Dendritic cell treated with granulocyte-macrophage colony-stimulating factor and Interleukin-4, amounts not matched to agents 40 ng/mL and 50 ng/mL, for 4 days (primary cell): ENCODE measurements around the gene INSIG2.

Experiments used
- H3K27ac Mint-ChIP-seq: one replicate; pipeline ENCODE4 v1.8.0; 2022; ENCODE audit warnings: mild to moderate bottlenecking, mixed read lengths
- H3K27me3 Mint-ChIP-seq: one replicate; pipeline ENCODE4 v1.8.0; 2022; ENCODE audit warnings: mild to moderate bottlenecking, mixed read lengths
- H3K36me3 Mint-ChIP-seq: one replicate; pipeline ENCODE4 v1.8.0; 2022; ENCODE audit warnings: low read depth, mixed read lengths
- H3K4me1 Mint-ChIP-seq: one replicate; pipeline ENCODE4 v1.8.0; 2022; ENCODE audit warnings: low read depth, mixed read lengths
- H3K4me3 Mint-ChIP-seq: one replicate; pipeline ENCODE4 v1.8.0; 2022; ENCODE audit warnings: mild to moderate bottlenecking, moderate library complexity, mixed read lengths
- H3K9me3 Mint-ChIP-seq: one replicate; pipeline ENCODE4 v1.8.0; 2022; ENCODE audit warnings: mixed read lengths
- intact Hi-C: fragments of 100-400 bp; cut with micrococcal nuclease; formaldehyde crosslinking; loops from one replicate; pipeline ENCODE4 v1.15.0; 2022

INSIG2 gene

GRCh38 chr2:118052474-118052873, 35.8 kb upstream of the INSIG2 start:
- intact Hi-C loops: no loop called here
- Mint-ChIP-seq H3K4me1 (peaks cover 43% of the 10 kb centered on the region), H3K27me3 (no peaks in the 10 kb centered on the region), H3K36me3 (no peaks in the 10 kb centered on the region), H3K27ac (no peak overlapping the region), H3K4me3 (no peak overlapping the region), H3K9me3 (no peaks in the 10 kb centered on the region)

GRCh38 chr2:118053681-118054080, 34.6 kb upstream of the INSIG2 start:
- intact Hi-C loops: no loop called here
- no peaks in the 10 kb centered on the region for H3K27me3 Mint-ChIP-seq

GRCh38 chr2:118054213-118055008, 33.9 kb upstream of the INSIG2 start:
- intact Hi-C loops: loop anchor here (5.0 kb wide), 1 partner anchor 37 kb away; no protein-coding TSS in a partner anchor
- no peaks in the 10 kb centered on the region for H3K27me3 Mint-ChIP-seq
- H3K9me3 Mint-ChIP-seq: no peaks in the 10 kb centered on the region
- H3K4me1 Mint-ChIP-seq: peaks cover 54% of the 10 kb centered on the region
- H3K4me3 Mint-ChIP-seq: no peak overlapping the region
- H3K27ac Mint-ChIP-seq: peak overlapping the region; percentile 94
- no peaks in the 10 kb centered on the region for H3K36me3 Mint-ChIP-seq

More at GRCh38 chr2:118053681-118054080, 34.6 kb upstream of the INSIG2 start:
- Mint-ChIP-seq H3K9me3 (no peaks in the 10 kb centered on the region), H3K4me1 (peaks cover 50% of the 10 kb centered on the region), H3K4me3 (no peak overlapping the region), H3K27ac (no peak overlapping the region), H3K36me3 (no peaks in the 10 kb centered on the region)

- intact Hi-C loops: loop anchor here (5.0 kb wide), 1 partner anchor 38 kb away; no protein-coding TSS in a partner anchor
- Mint-ChIP-seq H3K27ac (peak overlapping the region; percentile 94), H3K4me1 (peaks cover 53% of the 10 kb centered on the region), H3K9me3 (no peaks in the 10 kb centered on the region), H3K4me3 (peak overlapping the region; percentile 6), H3K36me3 (no peaks in the 10 kb centered on the region), H3K27me3 (no peaks in the 10 kb centered on the region)
These were observed 32.6 kb upstream of the INSIG2 start for GRCh38 chr2:118055512-118056164.

- Mint-ChIP-seq H3K27ac (peak overlapping the region; percentile 94), H3K27me3 (no peaks in the 10 kb centered on the region), H3K4me3 (no peak overlapping the region), H3K4me1 (peaks cover 56% of the 10 kb centered on the region), H3K9me3 (no peaks in the 10 kb centered on the region), H3K36me3 (no peaks in the 10 kb centered on the region)
- intact Hi-C loops: loop anchor here (5.0 kb wide), 1 partner anchor 39 kb away; no protein-coding TSS in a partner anchor
These were observed 32.1 kb upstream of the INSIG2 start for GRCh38 chr2:118056165-118056534.

GRCh38 chr2:118056801-118057200, 31.5 kb upstream of the INSIG2 start:
- Mint-ChIP-seq H3K36me3 (no peaks in the 10 kb centered on the region), H3K4me3 (no peak overlapping the region), H3K4me1 (peaks cover 61% of the 10 kb centered on the region), H3K9me3 (no peaks in the 10 kb centered on the region), H3K27ac (peak overlapping the region; percentile 94), H3K27me3 (no peaks in the 10 kb centered on the region)
- intact Hi-C loops: loop anchor here (5.0 kb wide), 1 partner anchor 40 kb away; no protein-coding TSS in a partner anchor

- H3K4me1 Mint-ChIP-seq: peaks cover 61% of the 10 kb centered on the region
- no peaks in the 10 kb centered on the region for H3K9me3 Mint-ChIP-seq
- H3K36me3 Mint-ChIP-seq: no peaks in the 10 kb centered on the region
- intact Hi-C loops: loop anchor here (5.0 kb wide), 1 partner anchor 42 kb away; no protein-coding TSS in a partner anchor
- H3K4me3 Mint-ChIP-seq: no peak overlapping the region
- H3K27me3 Mint-ChIP-seq: no peaks in the 10 kb centered on the region
- peak overlapping the region; percentile 74 for H3K27ac Mint-ChIP-seq
These were observed 29.3 kb upstream of the INSIG2 start for GRCh38 chr2:118058951-118059350.

GRCh38 chr2:118059919-118060478, 28.3 kb upstream of the INSIG2 start:
- peak overlapping the region; percentile 74 for H3K27ac Mint-ChIP-seq
- intact Hi-C loops: loop anchor here (2.0 to 10.0 kb wide), 3 partner anchors 29 to 225 kb away; partner anchors contain the start of gene INSIG2
- H3K27me3 Mint-ChIP-seq: no peaks in the 10 kb centered on the region
- H3K4me1 Mint-ChIP-seq: peaks cover 55% of the 10 kb centered on the region
- no peaks in the 10 kb centered on the region for H3K9me3 Mint-ChIP-seq
- no peaks in the 10 kb centered on the region for H3K36me3 Mint-ChIP-seq
- no peak overlapping the region for H3K4me3 Mint-ChIP-seq

GRCh38 chr2:118061135-118061955, 26.9 kb upstream of the INSIG2 start:
- H3K27me3 Mint-ChIP-seq: no peaks in the 10 kb centered on the region
- no peak overlapping the region for H3K4me3 Mint-ChIP-seq
- peaks cover 42% of the 10 kb centered on the region for H3K4me1 Mint-ChIP-seq
- intact Hi-C loops: loop anchor here (1.0 to 10.0 kb wide), 3 partner anchors 15 to 227 kb away; partner anchors contain the start of gene INSIG2
- peak overlapping the region; percentile 25 for H3K27ac Mint-ChIP-seq
- H3K36me3 Mint-ChIP-seq: no peaks in the 10 kb centered on the region
- no peaks in the 10 kb centered on the region for H3K9me3 Mint-ChIP-seq

GRCh38 chr2:118062048-118062447, 26.2 kb upstream of the INSIG2 start:
- H3K27me3 Mint-ChIP-seq: no peaks in the 10 kb centered on the region
- H3K27ac Mint-ChIP-seq: no peak overlapping the region
- peaks cover 37% of the 10 kb centered on the region for H3K4me1 Mint-ChIP-seq
- H3K4me3 Mint-ChIP-seq: no peak overlapping the region
- intact Hi-C loops: loop anchor here (10.0 kb wide), 1 partner anchor 227 kb away; no protein-coding TSS in a partner anchor
- no peaks in the 10 kb centered on the region for H3K36me3 Mint-ChIP-seq
- H3K9me3 Mint-ChIP-seq: no peaks in the 10 kb centered on the region

GRCh38 chr2:118062669-118063068, 25.6 kb upstream of the INSIG2 start:
- Mint-ChIP-seq H3K4me1 (peaks cover 31% of the 10 kb centered on the region), H3K9me3 (no peaks in the 10 kb centered on the region), H3K27me3 (no peaks in the 10 kb centered on the region), H3K4me3 (no peak overlapping the region), H3K36me3 (no peaks in the 10 kb centered on the region), H3K27ac (no peak overlapping the region)
- intact Hi-C loops: loop anchor here (10.0 kb wide), 1 partner anchor 228 kb away; no protein-coding TSS in a partner anchor

GRCh38 chr2:118065015-118065706, 23.1 kb upstream of the INSIG2 start:
- Mint-ChIP-seq H3K4me1 (peaks cover 11% of the 10 kb centered on the region), H3K36me3 (no peaks in the 10 kb centered on the region), H3K27ac (no peak overlapping the region), H3K27me3 (peaks cover under 1% of the 10 kb centered on the region), H3K4me3 (no peak overlapping the region), H3K9me3 (no peaks in the 10 kb centered on the region)
- intact Hi-C loops: loop anchor here (10.0 kb wide), 1 partner anchor 230 kb away; no protein-coding TSS in a partner anchor
